NCI-H526 treated with DMSO at 0.1 percent for 48 hours (cell line): Measurements from ENCODE around the gene DSTYK.

ENCODE experiments used
- DNase-seq: peaks from one replicate; lab custom pipeline; 2025; lab: John Stamatoyannopoulos, UW

The DSTYK gene

DNA sequence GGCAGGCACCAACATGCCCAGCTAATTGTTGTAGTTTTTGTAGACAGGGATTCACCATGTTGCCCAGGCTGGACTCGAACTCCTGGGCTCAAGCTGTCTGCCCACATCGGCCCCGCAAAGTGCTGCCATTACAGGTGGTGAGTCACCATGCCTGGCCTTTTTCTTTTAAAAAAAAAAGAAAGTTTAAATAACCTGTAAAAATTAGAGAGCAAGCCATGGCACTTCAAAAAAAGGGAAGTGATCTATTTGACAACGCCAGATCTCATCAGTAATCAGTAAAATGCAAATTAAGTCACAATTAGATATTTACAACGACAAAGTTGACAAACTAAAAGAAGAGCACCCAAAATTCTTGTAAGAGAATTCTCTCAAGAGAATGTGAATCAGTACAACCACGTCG is 86.8 kb downstream of the DSTYK start:
- DNase-seq: no peak

DNA sequence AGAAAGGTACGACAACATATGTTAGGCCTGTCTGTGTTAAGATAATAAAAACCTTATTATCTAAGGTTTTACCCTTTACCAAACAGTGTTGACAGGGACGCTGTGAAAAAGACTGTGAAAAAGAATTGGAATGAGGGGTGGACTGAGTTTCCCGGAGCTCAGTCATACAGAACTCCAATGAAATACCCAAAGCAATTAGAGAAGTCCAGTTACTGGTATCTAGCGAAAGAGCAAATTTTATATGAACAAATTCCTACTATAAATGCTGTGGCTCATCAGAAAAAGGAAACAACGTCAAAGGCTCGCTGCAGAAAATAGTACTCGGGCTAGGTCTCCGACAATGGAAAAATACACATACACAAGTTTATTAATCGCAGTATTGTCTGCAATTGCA is 89.0 kb downstream of the DSTYK start:
- DNase-seq: no peak

DNA sequence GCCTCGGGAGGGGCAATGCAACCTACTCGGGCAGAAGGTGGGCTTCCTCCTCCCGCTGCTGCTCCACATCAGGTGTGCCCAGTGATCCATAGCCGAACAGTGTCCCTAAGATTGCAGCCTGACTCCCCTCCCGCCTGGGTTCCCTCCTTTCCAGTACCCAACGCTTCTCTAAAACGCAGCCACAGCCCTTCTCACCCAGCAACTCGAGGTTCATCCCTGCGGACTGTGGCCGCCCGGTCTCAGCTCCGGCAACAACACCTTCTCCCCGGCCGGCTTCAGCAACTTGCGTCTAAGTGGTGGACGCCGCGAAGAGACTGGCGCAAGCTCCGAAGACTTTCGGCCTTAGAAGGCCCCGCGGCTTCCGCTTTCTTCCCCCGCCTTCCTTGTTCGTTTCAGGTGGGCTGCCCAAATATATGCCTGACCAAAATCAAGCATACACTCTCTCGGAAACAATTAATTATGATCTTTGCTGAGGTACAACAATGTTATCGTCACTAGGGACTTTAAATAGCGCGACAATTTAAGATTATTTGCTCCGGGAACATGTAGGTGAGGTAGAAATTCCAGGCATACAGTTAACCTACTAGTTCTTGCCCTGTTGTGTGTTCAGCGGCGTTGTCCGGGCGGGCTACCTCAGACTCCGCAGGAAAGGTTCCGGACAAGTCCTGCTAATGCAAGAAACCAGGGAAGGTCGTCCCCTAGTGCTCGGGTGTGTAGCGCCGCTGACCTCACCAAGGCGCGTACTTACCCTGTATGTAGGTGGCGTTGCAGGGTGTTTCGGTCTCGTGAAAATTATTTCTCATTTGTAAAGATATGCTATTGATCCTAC is 89.6 kb downstream of the DSTYK start, which contains the start of gene RBBP5:
Gene RBBP5 (minus strand): TSS at position 319 of the 829 bp plus-strand sequence. CDS start 105 bp downstream, at position 214.
- peak; percentile 80 for DNase-seq

DNA sequence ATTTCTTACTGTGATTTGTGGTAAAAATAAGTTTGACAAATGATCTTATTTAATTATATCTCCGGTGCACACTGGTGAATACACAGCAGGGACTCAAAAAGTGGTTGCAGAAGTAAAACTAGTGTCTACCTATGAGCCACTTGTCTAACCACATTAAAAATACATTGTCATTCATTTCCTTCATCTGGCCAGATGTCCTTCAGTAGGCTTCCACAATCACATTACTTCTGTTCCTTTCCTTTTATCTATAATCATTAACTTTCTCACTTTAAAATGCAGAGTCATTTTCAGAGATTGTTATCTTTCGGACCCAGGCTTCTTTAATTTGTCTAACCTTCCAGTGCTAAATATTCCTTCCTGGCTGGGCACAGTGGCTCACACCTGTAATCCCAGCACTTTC is 92.8 kb downstream of the DSTYK start:
- DNase-seq: no peak

DNA sequence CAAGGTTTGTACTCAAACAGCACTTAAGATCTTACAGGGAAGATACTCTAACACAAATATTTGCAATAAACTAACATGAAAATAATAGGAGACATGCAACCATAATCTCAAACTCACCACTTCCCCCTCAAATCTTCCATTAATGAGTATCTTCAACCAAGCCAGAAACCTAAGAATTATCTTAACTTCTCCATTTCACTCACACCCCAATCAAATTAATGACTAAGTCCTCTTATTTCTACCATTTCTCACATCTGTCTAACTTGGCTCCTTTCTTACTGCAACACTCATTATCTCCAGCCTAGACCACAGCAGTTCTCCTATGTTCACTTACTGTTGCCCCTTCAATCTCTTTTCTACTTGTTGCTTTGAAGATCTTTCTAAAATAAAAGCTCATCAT is 100.1 kb downstream of the DSTYK start:
- no peak for DNase-seq

DNA sequence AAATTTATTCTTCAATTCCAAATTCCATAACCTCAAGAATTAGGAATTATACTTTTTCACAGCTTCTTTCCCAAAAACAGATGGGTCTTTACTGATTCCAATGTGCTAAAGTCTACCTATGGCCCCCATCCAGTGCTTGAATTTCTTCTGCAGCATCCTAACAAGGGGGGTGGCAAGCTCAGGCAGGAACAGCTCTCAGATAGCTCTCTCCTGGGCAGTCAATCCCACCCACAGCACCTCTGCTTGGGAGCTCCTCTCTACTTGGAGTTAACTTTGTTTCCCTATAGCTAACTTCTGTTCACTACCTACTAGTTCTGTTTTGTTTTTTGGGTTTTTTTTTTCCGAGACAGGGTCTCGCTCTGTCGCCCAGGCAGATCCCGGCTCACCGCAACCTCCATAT is 101.8 kb downstream of the DSTYK start:
- DNase-seq: no peak

DNA sequence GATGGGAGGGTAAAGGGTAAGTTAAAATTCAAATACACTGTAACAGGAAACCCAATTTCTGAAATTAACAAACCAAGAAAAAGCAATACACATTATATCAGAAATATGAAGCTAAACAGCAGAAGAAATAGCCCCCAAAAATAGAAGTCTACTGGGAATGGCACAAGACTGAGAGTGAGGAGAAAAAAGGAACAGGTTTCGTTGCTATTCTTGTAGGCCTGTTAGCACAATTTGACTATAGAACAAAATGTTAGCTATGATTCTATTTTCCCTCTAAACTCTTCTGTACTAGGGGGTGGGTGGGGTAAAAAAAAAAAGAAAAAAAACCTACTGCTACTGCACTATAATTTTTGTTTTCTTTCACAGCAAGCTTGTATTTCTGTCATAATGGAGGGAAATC is 102.2 kb downstream of the DSTYK start:
- DNase-seq: no peak

DNA sequence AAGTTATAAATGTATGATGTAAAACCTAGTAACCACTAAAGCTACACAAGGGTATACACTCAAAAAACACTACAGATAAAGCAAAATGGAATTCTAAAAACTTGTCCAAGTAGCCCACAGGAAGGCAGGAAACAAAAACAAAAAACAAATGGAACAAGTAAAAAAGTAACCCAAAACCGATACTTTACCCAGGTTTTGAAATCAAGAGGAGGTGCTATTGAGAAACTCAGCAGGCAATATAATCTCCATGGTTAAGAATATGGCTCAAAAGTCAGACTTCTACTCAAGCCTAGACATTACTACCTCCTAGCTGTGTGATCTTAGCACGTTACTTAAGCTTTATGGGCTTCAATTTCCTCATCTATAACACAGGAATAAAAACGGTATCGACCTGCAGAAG is 103.0 kb downstream of the DSTYK start:
- no peak for DNase-seq

DNA sequence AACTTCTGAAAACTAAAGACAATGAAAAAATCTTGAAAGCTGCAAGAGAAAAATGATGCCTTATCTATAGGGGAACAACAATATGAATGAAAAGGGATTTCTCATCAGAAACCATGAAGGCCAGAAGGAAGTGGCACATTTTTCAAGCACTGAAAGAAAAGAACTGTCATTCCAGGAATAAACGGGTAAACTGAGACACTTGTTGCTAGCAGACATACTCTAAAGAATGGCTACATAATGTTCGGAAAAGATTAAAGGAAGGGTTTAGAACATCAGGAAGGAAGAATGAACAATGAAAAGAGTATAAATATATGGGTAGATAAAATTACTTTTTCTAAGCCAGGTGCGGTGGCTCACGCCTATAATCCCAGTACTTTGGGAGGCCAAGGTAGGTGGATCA is 104.2 kb downstream of the DSTYK start:
- no peak for DNase-seq

DNA sequence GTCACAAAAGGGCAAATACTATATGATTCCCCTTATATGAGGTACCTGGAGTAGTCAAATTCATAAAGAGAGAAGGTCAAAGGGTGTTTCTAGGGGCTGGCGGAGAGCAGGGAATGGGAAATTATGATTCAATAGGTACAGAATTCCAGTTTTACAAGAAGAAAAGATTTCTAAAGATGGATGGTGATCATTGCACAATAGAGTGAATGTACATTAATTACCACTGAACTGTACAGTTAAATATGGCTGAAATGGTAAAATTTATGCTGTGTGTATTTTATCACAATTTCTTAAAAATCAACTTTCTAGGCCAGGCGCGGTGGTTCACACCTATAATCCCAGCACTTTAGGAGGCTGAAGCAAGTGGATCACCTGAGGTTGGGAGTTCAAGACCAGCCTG is 109.1 kb downstream of the DSTYK start:
- no peak for DNase-seq

DNA sequence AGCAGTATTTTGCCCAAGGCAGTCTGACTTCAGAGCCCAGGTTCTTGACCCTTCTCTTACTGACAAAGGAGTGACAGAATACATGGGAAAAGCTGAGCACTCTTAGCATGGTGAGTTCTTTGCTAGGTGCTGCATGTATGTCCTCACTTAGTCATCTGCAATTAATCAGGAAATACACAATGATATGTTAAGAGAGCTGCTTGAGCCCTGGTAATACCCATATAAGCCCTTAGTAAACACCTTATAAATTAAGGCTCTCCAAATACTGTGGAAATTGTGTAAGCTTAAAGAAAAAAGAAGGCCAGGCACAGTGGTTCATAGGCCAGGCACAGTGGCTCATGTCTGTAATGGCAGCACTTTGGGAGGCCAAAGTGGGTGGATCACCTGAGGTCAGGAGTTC is 113.3 kb downstream of the DSTYK start:
- no peak for DNase-seq

DNA sequence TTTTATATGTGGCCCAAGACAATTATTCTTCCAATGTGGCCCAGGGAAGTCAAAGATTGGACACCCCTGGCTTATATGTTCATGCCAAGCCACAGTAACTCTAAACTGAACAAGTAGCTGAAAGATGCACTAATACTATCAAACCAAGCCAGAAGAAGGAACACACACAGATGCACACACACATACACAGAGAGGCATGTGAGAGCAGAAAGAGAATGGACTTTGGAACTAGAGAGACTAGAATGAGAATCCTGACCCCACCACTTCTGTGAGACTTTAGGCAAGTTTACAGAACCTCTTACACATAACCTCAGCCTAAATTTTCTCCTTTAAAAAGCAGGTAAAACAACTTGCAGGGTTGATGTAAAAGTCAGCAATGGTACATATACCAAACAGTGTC is 116.1 kb downstream of the DSTYK start:
- DNase-seq: no peak
